Activated CD4-positive, alpha-beta T cell treated with anti-CD3 and anti-CD28 coated beads, Interleukin-2, amount 10 ng/mL, durations not matched to agents 24 days and 14 days (primary cell): Measurements from ENCODE around the gene SYCP2L. TPM values are rescaled to one million over a fixed set of nuclear protein-coding genes. Genes with fewer than 3 reads are reported as not detected.

Experiments
- DNase-seq: peaks from one replicate; pipeline ENCODE4 v3.0.0; 2022
- H3K27ac Mint-ChIP-seq: one replicate; pipeline ENCODE4 v1.8.0; 2022; ENCODE audit warnings: mild to moderate bottlenecking, mixed read lengths
- H3K27me3 Mint-ChIP-seq: one replicate; pipeline ENCODE4 v1.8.0; 2022; ENCODE audit warnings: mixed read lengths
- H3K36me3 Mint-ChIP-seq: one replicate; pipeline ENCODE4 v1.8.0; 2022; ENCODE audit warnings: low read depth, mild to moderate bottlenecking, mixed read lengths
- H3K4me1 Mint-ChIP-seq: one replicate; pipeline ENCODE4 v1.8.0; 2021; ENCODE audit warnings: mixed read lengths
- H3K4me3 Mint-ChIP-seq: one replicate; pipeline ENCODE4 v1.8.0; 2022; ENCODE audit warnings: mild to moderate bottlenecking, moderate library complexity, mixed read lengths
- H3K9me3 Mint-ChIP-seq: one replicate; pipeline ENCODE4 v1.8.0; 2021; ENCODE audit warnings: mixed read lengths
- intact Hi-C: fragments of 100-400 bp; cut with micrococcal nuclease; formaldehyde crosslinking; loops from one replicate; pipeline ENCODE4 v1.15.1; 2023
- total RNA-seq: library from RNA; stranded (reverse); gene quantifications from 2 replicates; pipeline ENCODE4 v1.2.3, GENCODE V29; 2022

The SYCP2L gene
- total RNA-seq, 1 donor from 2014 or later, result not detected

DNA sequence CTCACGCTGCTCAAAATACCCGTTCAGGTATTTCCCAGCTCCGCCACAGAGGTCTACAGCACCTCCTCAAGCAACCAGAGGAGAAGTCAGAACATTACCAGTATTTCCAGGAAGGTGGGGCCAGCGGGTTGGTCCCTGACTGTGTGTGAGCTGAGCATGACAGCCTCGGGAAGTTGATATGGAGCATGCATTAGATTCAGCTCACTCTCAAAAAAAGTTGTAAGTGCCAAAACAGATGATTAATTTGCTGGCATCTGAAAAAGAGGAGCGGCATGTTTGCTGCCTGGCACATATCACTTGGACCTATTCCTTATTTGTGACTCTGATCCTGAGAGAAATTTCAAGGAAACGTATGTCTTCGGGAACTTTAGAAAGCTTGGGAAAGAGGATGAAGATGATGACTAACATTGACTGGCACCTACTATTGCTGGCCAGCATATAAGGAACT is 125.0 kb downstream of the SYCP2L start:
- no peak overlapping the region for H3K4me3 Mint-ChIP-seq
- DNase-seq, result no peak
- H3K27me3 Mint-ChIP-seq, result peaks cover 26% of the 10 kb centered on the region
- intact Hi-C loops, result no loop called here
- no peaks in the 10 kb centered on the region for H3K4me1 Mint-ChIP-seq
- H3K27ac Mint-ChIP-seq, result no peak overlapping the region
- H3K36me3 Mint-ChIP-seq, result no peaks in the 10 kb centered on the region
- no peaks in the 10 kb centered on the region for H3K9me3 Mint-ChIP-seq

DNA sequence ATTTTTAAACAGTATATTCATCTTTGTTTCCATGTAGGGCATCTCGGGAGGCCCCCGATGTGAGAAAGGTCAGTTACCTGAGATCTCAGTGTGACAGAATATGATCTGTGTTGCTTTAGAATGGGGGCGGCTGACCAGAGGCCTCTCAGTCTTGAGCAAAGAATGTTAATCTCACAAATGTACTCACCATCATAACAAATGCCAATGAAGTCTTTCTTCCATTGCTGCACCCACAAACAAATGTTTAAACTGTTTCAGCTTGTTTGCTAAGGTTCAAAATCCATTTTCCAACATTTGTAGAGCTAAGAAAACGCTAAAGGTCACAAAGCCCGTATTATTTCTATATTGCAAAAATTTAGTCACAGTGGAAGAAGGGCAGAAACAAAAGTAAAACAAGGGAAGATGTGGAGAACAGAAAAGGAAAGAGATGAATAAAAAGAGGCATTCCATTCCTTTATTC is 125.5 kb downstream of the SYCP2L start:
- H3K9me3 Mint-ChIP-seq, result no peaks in the 10 kb centered on the region
- no peak overlapping the region for H3K27ac Mint-ChIP-seq
- peaks cover 26% of the 10 kb centered on the region for H3K27me3 Mint-ChIP-seq

DNA sequence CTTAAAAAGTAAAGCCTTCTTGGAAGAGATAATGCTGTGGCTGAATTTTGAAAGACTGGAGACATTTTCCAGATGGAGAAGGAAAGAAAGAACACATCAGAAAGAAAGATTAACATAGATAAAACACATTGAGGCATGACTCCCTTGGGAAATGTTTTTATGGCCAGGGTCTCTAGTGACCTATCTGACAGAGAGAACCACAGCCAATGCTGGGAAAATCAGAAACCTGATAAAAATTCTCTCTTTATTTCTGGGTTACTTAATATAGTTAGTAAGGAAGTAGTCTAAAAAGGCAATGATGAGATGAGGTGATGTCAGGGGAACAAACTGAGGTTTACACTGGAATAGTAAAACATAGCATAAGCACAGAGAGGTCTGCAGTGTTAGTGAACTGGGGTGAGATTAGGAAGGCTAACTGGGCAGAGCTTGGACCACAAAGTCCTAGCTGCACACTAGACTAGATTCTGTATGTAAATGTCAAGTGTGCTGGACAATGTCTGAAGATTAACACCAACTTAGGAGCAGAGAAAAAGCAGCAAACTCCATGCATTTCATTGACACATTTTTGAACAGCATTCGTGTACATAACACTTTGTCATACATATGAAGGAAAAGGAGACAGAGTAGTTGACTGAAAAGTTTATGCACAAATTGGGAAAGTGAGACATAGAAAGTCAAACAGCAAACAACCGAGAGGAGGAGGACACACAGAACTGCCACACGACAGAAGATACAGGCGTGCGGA is 126.3 kb downstream of the SYCP2L start:
- no peaks in the 10 kb centered on the region for H3K9me3 Mint-ChIP-seq
- no peak for DNase-seq
- H3K27ac Mint-ChIP-seq, result no peak overlapping the region
- H3K4me1 Mint-ChIP-seq, result no peaks in the 10 kb centered on the region
- H3K36me3 Mint-ChIP-seq, result no peaks in the 10 kb centered on the region
- no peak overlapping the region for H3K4me3 Mint-ChIP-seq
- H3K27me3 Mint-ChIP-seq, result peaks cover 29% of the 10 kb centered on the region
- intact Hi-C loops, result no loop called here

More for the DNA sequence above, 125.5 kb downstream of the SYCP2L start:
- no peaks in the 10 kb centered on the region for H3K4me1 Mint-ChIP-seq
- H3K36me3 Mint-ChIP-seq, result no peaks in the 10 kb centered on the region
- no peak overlapping the region for H3K4me3 Mint-ChIP-seq
- intact Hi-C loops, result no loop called here
- DNase-seq, result no peak

DNA sequence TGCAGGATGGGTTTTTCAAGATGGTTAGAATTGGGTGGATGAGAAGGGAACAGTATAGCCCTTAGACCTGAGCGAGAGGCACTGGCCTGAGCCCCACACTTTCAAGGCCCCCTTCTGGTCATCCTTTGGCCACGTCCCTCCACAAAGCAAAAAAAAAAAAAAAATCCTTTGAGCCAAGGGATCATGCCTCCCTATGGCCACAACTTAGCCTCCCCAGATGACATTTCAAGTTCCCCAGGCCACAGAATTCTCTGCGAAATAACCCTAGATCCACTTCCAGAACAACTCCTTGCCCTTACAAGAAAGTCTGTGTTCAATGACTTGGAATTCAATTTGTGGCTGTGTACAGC is 126.8 kb downstream of the SYCP2L start:
- H3K4me1 Mint-ChIP-seq, result no peaks in the 10 kb centered on the region
- H3K4me3 Mint-ChIP-seq, result no peak overlapping the region
- intact Hi-C loops, result no loop called here
- H3K27me3 Mint-ChIP-seq, result peaks cover 29% of the 10 kb centered on the region
- no peaks in the 10 kb centered on the region for H3K36me3 Mint-ChIP-seq
- H3K27ac Mint-ChIP-seq, result no peak overlapping the region
- no peaks in the 10 kb centered on the region for H3K9me3 Mint-ChIP-seq
- DNase-seq, result no peak

DNA sequence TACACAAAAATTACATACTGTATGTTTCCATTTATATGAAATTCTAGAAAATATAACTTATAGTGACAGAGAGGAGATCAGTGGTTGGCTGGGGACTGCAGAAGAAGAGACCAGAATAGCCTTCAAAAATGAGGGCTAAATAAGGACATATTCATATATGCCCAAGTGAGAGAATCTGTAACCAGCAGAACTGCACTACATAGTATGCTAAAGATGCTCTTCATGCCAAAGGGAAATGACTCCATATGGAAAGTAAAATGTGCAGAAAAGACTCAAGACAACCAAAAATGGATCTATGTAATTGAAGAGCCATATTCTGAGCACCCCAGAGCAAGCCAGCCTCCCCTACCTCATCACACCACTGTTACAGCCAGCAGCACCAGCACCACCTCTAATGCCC is 128.2 kb downstream of the SYCP2L start:
- Mint-ChIP-seq H3K9me3 (no peaks in the 10 kb centered on the region), H3K4me3 (no peak overlapping the region), H3K4me1 (no peaks in the 10 kb centered on the region), H3K36me3 (no peaks in the 10 kb centered on the region), H3K27me3 (peaks cover 26% of the 10 kb centered on the region), H3K27ac (no peak overlapping the region)
- DNase-seq, result no peak
- intact Hi-C loops, result no loop called here

DNA sequence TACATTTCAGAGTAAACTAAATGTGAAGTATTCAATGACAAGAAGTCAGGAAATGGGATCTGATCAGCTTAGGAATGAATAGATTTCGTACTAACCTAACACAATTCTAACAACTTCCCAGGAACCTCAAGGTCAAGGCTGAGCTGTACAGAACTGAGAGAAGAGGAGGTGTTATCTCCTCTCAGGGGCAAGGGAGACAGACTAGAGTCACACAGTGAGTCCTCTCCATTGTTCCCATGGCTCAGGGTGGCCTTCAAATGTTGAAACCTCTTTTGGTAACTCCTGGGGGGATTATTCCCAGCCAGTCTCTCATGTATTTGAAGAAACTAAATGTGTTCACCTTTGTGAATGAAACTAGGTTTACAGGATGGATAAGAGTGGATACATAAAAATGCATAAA is 129.6 kb downstream of the SYCP2L start:
- Mint-ChIP-seq H3K36me3 (no peaks in the 10 kb centered on the region), H3K4me3 (no peak overlapping the region), H3K9me3 (no peaks in the 10 kb centered on the region), H3K4me1 (no peaks in the 10 kb centered on the region), H3K27ac (no peak overlapping the region), H3K27me3 (peaks cover 31% of the 10 kb centered on the region)
- DNase-seq, result no peak
- intact Hi-C loops, result no loop called here

DNA sequence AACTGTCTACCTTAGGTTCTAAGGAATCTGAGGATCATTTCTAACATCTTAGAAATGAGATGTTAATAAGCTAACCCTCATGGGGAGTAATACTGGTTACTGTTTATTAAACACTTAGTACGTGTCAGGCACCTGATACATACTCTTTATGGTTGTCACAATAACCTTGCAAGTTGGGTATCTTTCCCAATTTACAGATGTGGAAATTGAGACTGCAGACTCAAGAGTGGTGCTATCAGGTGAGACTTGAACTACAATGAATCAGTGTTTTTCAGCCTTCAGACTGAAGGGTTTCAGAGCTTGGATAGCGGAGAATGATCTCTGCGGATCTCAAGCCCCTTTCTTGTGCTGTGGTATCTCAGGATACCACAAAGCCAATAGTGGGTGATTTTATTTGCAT is 130.2 kb downstream of the SYCP2L start:
- intact Hi-C loops, result no loop called here
- Mint-ChIP-seq H3K4me3 (no peak overlapping the region), H3K36me3 (no peaks in the 10 kb centered on the region), H3K4me1 (no peaks in the 10 kb centered on the region), H3K9me3 (no peaks in the 10 kb centered on the region), H3K27ac (no peak overlapping the region), H3K27me3 (peaks cover 36% of the 10 kb centered on the region)
- no peak for DNase-seq

DNA sequence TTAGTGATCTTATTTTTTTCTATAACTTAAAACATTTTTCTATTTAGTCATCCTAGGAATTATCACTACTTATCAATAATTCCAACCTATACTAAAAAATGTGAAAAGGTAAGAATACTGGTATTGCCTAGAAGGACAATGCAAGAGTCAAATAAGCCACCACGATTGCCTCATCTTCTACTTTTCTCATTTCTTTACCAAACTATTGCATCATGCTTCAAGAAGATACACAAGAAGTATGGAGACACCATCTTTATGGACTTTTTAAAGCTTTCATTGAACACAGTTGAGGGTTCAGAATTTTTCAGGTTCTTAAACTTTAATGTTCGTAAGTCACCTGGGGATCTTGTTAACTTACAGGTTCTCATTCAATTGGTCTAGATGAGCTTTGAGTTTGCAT is 131.4 kb downstream of the SYCP2L start:
- Mint-ChIP-seq H3K4me3 (no peak overlapping the region), H3K9me3 (no peaks in the 10 kb centered on the region), H3K36me3 (no peaks in the 10 kb centered on the region), H3K4me1 (no peaks in the 10 kb centered on the region), H3K27ac (no peak overlapping the region), H3K27me3 (peaks cover 35% of the 10 kb centered on the region)
- no peak for DNase-seq
- intact Hi-C loops, result no loop called here

DNA sequence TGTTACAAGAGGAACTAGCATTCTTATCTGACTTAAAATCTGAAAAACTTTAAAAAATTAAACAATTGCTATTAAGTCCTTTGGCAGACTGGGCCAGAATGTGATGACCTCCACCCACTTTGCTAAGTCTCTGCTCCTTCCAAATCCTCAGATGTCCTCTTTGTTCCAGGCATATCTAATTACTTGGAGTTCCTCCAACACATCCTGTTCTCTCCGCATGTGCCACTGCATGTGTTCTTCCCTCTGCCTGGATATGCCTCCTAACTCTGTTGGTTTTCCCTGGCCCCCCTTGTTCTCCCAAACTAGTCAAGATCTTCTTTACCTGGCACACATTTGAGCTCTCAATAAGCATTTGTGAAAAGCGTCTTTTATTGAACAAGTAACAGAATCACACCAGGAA is 134.2 kb downstream of the SYCP2L start:
- intact Hi-C loops, result no loop called here
- H3K9me3 Mint-ChIP-seq, result no peaks in the 10 kb centered on the region

DNA sequence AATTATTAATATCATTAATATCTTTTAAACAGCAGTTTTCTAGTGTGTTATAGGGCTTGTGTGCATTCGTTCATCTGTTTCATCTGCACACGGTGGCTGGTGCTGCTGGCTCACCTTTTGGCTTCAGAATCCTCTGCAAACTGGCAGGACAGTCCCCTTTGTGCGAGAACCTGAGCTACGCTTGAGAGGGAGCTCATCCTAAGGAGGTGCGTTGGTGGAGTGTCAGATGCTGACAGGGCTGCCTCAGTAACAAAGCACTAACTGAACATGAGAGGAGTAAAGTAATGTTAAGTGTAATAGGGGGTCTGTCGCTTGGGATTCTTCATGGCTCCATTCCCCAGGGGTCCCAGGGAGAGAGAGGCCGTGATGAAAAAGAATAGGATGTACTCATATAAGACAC is 134.9 kb downstream of the SYCP2L start:
- intact Hi-C loops, result no loop called here
- peaks cover 32% of the 10 kb centered on the region for H3K27me3 Mint-ChIP-seq
- H3K27ac Mint-ChIP-seq, result no peak overlapping the region
- no peaks in the 10 kb centered on the region for H3K9me3 Mint-ChIP-seq
- no peak for DNase-seq
- H3K4me1 Mint-ChIP-seq, result no peaks in the 10 kb centered on the region
- H3K4me3 Mint-ChIP-seq, result no peak overlapping the region
- no peaks in the 10 kb centered on the region for H3K36me3 Mint-ChIP-seq

More for the DNA sequence above, 134.2 kb downstream of the SYCP2L start:
- no peak for DNase-seq
- Mint-ChIP-seq H3K27ac (no peak overlapping the region), H3K36me3 (no peaks in the 10 kb centered on the region), H3K4me3 (no peak overlapping the region), H3K27me3 (peaks cover 32% of the 10 kb centered on the region), H3K4me1 (no peaks in the 10 kb centered on the region)

DNA sequence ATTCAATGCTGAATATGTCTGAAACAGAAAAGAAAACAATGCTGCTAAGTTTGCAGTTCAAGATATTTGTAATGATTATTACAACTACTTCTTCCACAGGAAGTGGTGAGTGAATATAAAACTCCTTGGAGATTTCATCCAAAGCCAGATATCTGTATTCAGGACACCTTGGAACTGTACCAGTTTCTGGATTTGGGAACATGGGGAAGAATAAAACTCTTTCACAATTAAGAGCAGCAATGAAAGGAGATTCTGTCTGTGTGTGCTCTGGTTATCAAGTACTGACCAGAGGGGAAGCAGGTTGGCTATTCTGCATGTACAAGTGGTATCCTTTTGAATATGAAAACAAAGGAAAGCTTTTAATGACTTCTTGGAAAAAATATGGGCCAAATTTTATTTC is 136.2 kb downstream of the SYCP2L start:
- no peaks in the 10 kb centered on the region for H3K4me1 Mint-ChIP-seq
- H3K27me3 Mint-ChIP-seq, result peaks cover 38% of the 10 kb centered on the region
- H3K27ac Mint-ChIP-seq, result no peak overlapping the region
- DNase-seq, result no peak
- no peaks in the 10 kb centered on the region for H3K36me3 Mint-ChIP-seq
- H3K4me3 Mint-ChIP-seq, result no peak overlapping the region
- H3K9me3 Mint-ChIP-seq, result no peaks in the 10 kb centered on the region
- intact Hi-C loops, result no loop called here

Other genes starting within 250 kb of the SYCP2L start
- gene C6orf52, start 192.4 kb upstream of the SYCP2L start, total RNA-seq, result 2.2 and 3.0 TPM in 2 replicates
- 39.1 TPM in 2 replicates for gene PAK1IP1, start 192.1 kb upstream of the SYCP2L start, total RNA-seq
- gene TMEM14C, start 164.0 kb upstream of the SYCP2L start, total RNA-seq, result 65.0 and 67.7 TPM in 2 replicates
- 94.0 and 98.0 TPM in 2 replicates for gene TMEM14B, start 139.2 kb upstream of the SYCP2L start, total RNA-seq
- gene MAK, start 48.5 kb upstream of the SYCP2L start, total RNA-seq, result 0.47 and 0.58 TPM in 2 replicates
- gene GCM2, start 5.0 kb upstream of the SYCP2L start, total RNA-seq, result not detected in 2 replicates
- not detected in 2 replicates for gene ELOVL2, start 157.3 kb downstream of the SYCP2L start, total RNA-seq
- gene SMIM13, start 206.8 kb downstream of the SYCP2L start, total RNA-seq, result 15.2 and 15.6 TPM in 2 replicates
- gene ERVFRD-1, start 224.7 kb downstream of the SYCP2L start, total RNA-seq, result not detected in 2 replicates